DND-41 (cell line): ENCODE measurements around the gene OR13J1.

Source experiments
- ATAC-seq: fragments of 200-7000 bp; cut with Tn5 transposase; 3 replicates; pipeline ENCODE4 v1.9.1; 2021; ENCODE audit warnings: low read depth; ENCODE audit not compliant: insufficient read depth
- DNase-seq: peaks from one replicate; pipeline ENCODE4 v3.0.0-alpha.2; 2020
- H2AFZ ChIP-seq: 2 replicates; pipeline ENCODE4 v1.6.0; 2012; ENCODE audit warnings: low read depth, low read length
- H3K27ac ChIP-seq: 2 replicates; pipeline ENCODE4 v1.5.1; 2012; ENCODE audit warnings: low read length, inconsistent platforms
- H3K27me3 ChIP-seq: fragments of 200-600 bp; sonication (generic); 2 replicates; pipeline ENCODE4 v1.6.0; 2012; ENCODE audit warnings: low read length, mild to moderate bottlenecking, inconsistent platforms; ENCODE audit not compliant: insufficient read depth, poor library complexity
- H3K36me3 ChIP-seq: 2 replicates; pipeline ENCODE4 v1.5.1; 2012; ENCODE audit warnings: low read length, inconsistent platforms; ENCODE audit not compliant: insufficient read depth
- H3K4me1 ChIP-seq: 2 replicates; pipeline ENCODE4 v1.5.1; 2012; ENCODE audit warnings: mild to moderate bottlenecking, low read length; ENCODE audit not compliant: insufficient read depth
- H3K4me2 ChIP-seq: 2 replicates; pipeline ENCODE4 v1.6.0; 2012; ENCODE audit warnings: mild to moderate bottlenecking, moderate library complexity, low read length, inconsistent platforms; ENCODE audit not compliant: insufficient read depth
- H3K4me3 ChIP-seq, 2 experiments: fragments of 200-600 bp in 1 of 2; shearing (Covaris generic) in 1 of 2; 2 replicates each; pipeline ENCODE4 v1.5.1; 2012 to 2016; ENCODE audit warnings: inconsistent platforms in 2 of 2, low read length in 2 of 2, mild to moderate bottlenecking in 2 of 2, low read depth in 1 of 2, moderate library complexity in 1 of 2
- H3K79me2 ChIP-seq: 2 replicates; pipeline ENCODE4 v1.6.0; 2012; ENCODE audit warnings: low read length, inconsistent platforms; ENCODE audit not compliant: insufficient read depth
- H3K9ac ChIP-seq: 2 replicates; pipeline ENCODE4 v1.6.0; 2012; ENCODE audit warnings: low read depth, mild to moderate bottlenecking, inconsistent platforms, low read length, moderate library complexity
- H3K9me3 ChIP-seq: 2 replicates; pipeline ENCODE4 v1.5.1; 2012; ENCODE audit warnings: low read length, moderate library complexity, mild to moderate bottlenecking, inconsistent platforms; ENCODE audit not compliant: insufficient read depth, severe bottlenecking
- H4K20me1 ChIP-seq: 2 replicates; pipeline ENCODE4 v1.6.0; 2012; ENCODE audit warnings: low read length; ENCODE audit not compliant: insufficient read depth
- EZH2 ChIP-seq: IDR thresholded peaks from 3 replicates; pipeline ENCODE4 v1.6.1; 2012; ENCODE audit warnings: borderline replicate concordance, low read depth, mild to moderate bottlenecking, moderate library complexity, low read length, inconsistent platforms; ENCODE audit not compliant: severe bottlenecking
- TF ChIP-seq, protein P1 (sequence below): IDR thresholded peaks from 2 replicates; pipeline ENCODE4 v1.5.1; 2012; ENCODE audit warnings: borderline replicate concordance, low read length, moderate library complexity, mild to moderate bottlenecking; ENCODE audit not compliant: poor library complexity, severe bottlenecking; ENCODE audit errors: extremely low read depth

The OR13J1 gene

DNA sequence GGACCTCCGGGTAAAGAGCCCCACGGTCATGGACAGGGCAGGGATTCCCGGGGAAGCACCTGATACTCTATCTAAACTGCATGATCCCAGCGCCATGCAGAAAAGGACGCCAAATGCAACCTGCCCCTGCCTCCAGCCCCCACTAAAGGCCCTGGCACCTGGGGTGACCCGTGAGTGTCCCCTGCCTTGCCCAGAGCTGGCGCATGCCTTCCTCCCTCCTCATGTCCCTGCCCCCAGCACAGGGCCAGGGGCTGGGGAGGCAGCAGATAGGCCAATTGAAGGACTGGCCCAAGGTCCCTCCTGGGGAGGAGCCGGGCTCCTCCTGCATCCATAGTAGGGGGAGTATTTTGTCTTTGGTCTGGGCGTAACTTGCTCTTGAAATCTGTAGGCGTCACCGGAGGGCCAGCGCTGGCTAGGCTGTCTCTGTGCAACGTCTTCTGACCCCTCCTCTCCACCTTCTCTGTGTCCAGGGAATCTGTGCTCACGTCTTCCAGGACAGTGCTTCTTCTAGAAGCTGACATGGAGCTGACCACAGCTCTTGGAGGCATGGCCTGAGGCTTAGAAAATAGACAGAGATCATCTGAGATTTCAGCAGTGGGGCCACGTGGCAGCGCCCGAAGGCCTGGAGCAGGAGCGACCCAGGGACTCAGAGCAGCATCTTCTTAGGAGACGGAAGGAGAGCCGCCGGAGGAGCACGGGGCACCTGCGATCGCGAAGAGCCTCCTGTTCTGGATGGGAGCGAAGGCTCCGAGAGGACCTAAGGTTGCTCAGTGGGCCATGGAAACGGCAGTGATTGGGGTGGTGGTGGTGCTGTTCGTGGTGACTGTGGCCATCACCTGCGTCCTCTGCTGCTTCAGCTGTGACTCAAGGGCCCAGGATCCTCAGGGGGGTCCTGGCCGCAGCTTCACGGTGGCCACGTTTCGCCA lies 39.7 kb upstream of the OR13J1 start:
- no peak overlapping the region; the same call in 1 of the 2 replicates for H3K27ac ChIP-seq
- H2AFZ ChIP-seq: peak overlapping the region; percentile 67
- H3K27me3 ChIP-seq: no peaks in the 10 kb centered on the region
- H3K79me2 ChIP-seq: no peaks in the 10 kb centered on the region
- H3K4me1 ChIP-seq: peaks cover 20% of the 10 kb centered on the region
- H3K36me3 ChIP-seq: no peaks in the 10 kb centered on the region
- H3K9me3 ChIP-seq: no peaks in the 10 kb centered on the region
- TF ChIP-seq EZH2: no peak
- TF ChIP-seq, protein P1, sequence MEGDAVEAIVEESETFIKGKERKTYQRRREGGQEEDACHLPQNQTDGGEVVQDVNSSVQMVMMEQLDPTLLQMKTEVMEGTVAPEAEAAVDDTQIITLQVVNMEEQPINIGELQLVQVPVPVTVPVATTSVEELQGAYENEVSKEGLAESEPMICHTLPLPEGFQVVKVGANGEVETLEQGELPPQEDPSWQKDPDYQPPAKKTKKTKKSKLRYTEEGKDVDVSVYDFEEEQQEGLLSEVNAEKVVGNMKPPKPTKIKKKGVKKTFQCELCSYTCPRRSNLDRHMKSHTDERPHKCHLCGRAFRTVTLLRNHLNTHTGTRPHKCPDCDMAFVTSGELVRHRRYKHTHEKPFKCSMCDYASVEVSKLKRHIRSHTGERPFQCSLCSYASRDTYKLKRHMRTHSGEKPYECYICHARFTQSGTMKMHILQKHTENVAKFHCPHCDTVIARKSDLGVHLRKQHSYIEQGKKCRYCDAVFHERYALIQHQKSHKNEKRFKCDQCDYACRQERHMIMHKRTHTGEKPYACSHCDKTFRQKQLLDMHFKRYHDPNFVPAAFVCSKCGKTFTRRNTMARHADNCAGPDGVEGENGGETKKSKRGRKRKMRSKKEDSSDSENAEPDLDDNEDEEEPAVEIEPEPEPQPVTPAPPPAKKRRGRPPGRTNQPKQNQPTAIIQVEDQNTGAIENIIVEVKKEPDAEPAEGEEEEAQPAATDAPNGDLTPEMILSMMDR: no peak
- ATAC-seq (no peak), DNase-seq (no peak)
- no peak overlapping the region for H3K9ac ChIP-seq
- no peak overlapping the region for H3K4me2 ChIP-seq
- no peak overlapping the region for H3K4me3 ChIP-seq
- H4K20me1 ChIP-seq: no peaks in the 10 kb centered on the region

DNA sequence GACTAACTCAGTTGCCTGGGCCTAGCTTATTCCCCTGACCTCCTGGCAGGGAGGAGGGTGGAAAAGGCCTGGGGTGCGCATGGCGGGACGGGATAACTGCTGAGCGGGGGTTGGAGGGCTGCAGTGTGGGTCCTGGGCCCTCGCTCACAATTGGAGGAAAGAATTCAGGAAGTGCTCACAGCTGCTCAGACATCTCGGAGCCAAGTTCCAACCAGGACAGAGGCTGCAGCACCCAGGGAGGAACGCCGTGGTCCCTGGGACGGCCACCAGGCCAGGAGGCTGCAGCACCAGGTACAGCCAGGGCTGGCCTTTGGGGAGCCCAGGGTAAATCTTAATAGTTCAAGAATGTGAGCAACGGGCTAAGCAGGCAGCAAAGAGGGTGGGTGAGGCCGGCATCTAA lies 39.1 kb upstream of the OR13J1 start, which contains the start of gene SPAAR:
Gene SPAAR, plus strand, starts transcription at position 217 of the 400 bp plus-strand sequence. CDS start 974 bp downstream, outside the sequence.
- Histone ChIP-seq H3K27me3 (no peaks in the 10 kb centered on the region), H3K79me2 (no peaks in the 10 kb centered on the region), H3K9ac (no peak within 1 kb of the TSS), H3K36me3 (no peaks in the 10 kb centered on the region), H2AFZ (peak within 1 kb of the TSS; percentile 67; the same call in 1 of the 2 replicates), H3K4me2 (no peak within 1 kb of the TSS), H3K27ac (no peak within 1 kb of the TSS; the same call in 1 of the 2 replicates), H4K20me1 (no peaks in the 10 kb centered on the region), H3K4me3 (no peak within 1 kb of the TSS), H3K9me3 (no peaks in the 10 kb centered on the region), H3K4me1 (peaks cover 20% of the 10 kb centered on the region)
- ATAC-seq (no peak), DNase-seq (no peak)
- TF ChIP-seq, protein P1: no peak
- TF ChIP-seq EZH2: no peak

DNA sequence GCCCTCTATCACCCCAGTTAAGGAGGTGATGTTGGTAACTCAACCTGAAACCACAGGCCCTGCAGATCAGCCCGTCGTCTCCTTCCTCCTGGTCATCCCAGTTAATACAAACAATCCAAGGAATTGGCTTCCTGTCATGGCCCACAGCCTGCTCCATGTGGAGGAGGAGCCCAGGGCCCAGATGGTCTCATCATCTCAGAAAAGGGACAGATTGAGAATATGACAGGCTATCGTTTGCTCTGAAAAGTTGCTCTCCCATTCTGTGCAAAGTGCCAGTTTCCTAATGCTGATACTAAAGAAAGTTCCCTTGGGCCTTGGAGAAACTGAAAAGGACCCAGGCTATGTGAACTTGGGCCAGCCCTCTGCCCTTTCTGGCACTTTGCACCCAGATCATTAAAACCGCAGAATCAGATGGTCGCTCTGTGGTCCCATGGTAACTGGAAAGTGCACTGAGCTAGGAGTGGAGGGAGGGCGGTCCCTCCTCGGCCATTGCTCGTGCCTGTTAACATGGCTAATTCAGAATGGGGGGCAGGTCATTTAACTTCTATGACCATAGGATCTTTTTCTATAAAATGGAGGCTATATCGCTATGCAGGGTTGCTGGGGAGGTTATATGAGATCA lies 38.4 kb upstream of the OR13J1 start:
- no peaks in the 10 kb centered on the region for H3K36me3 ChIP-seq
- no peak overlapping the region for H3K4me3 ChIP-seq
- no peak overlapping the region for H2AFZ ChIP-seq
- DNase-seq (no peak), ATAC-seq (no peak)
- H3K9ac ChIP-seq: no peak overlapping the region
- no peaks in the 10 kb centered on the region for H3K27me3 ChIP-seq
- no peaks in the 10 kb centered on the region for H4K20me1 ChIP-seq
- H3K4me1 ChIP-seq: peaks cover 20% of the 10 kb centered on the region
- TF ChIP-seq EZH2: no peak
- TF ChIP-seq, protein P1: no peak
- no peaks in the 10 kb centered on the region for H3K79me2 ChIP-seq
- no peak overlapping the region for H3K4me2 ChIP-seq
- no peak overlapping the region for H3K27ac ChIP-seq
- no peaks in the 10 kb centered on the region for H3K9me3 ChIP-seq
